HG02943 (cell line): ENCODE data around the gene UGT1A7.

ENCODE experiments used
- ATAC-seq: cut with Tn5 transposase; IDR thresholded peaks from one replicate; pipeline ENCODE4 v1.9.1; 2021; ENCODE audit warnings: mild to moderate bottlenecking, low read depth, moderate library complexity; ENCODE audit not compliant: unreplicated experiment

UGT1A7 gene

GRCh38 chr2:233758141-233758540 lies 76.4 kb downstream of the UGT1A7 start:
- ATAC-seq: no peak

- no peak for ATAC-seq
Measured at GRCh38 chr2:233758849-233759248, 77.1 kb downstream of the UGT1A7 start.

- no peak for ATAC-seq
Measured at GRCh38 chr2:233760043-233760442, 78.3 kb downstream of the UGT1A7 start, which contains the start of gene UGT1A1. TSS of gene UGT1A1 (plus strand) at chr2:233760270. CDS start at chr2:233760288, 18 bp downstream.

GRCh38 chr2:233761040-233761769 lies 79.5 kb downstream of the UGT1A7 start:
- no peak for ATAC-seq

GRCh38 chr2:233764264-233764663 lies 82.6 kb downstream of the UGT1A7 start:
- no peak for ATAC-seq

- no peak for ATAC-seq
Measured at GRCh38 chr2:233764761-233765160, 83.1 kb downstream of the UGT1A7 start.

GRCh38 chr2:233766416-233766815 lies 84.7 kb downstream of the UGT1A7 start:
- ATAC-seq: no peak

GRCh38 chr2:233768076-233768475 lies 86.4 kb downstream of the UGT1A7 start:
- no peak for ATAC-seq

- no peak for ATAC-seq
Measured at GRCh38 chr2:233769260-233769659, 87.6 kb downstream of the UGT1A7 start.

- no peak for ATAC-seq
Measured at GRCh38 chr2:233772153-233772552, 90.5 kb downstream of the UGT1A7 start.

- no peak for ATAC-seq
Measured at GRCh38 chr2:233772583-233772982, 90.9 kb downstream of the UGT1A7 start.

GRCh38 chr2:233773854-233774253 lies 92.2 kb downstream of the UGT1A7 start:
- ATAC-seq: no peak

GRCh38 chr2:233775414-233775813 lies 93.7 kb downstream of the UGT1A7 start:
- no peak for ATAC-seq

- no peak for ATAC-seq
Measured at GRCh38 chr2:233778030-233778429, 96.3 kb downstream of the UGT1A7 start, which contains the start of gene MROH2A. TSS of gene MROH2A (plus strand) at chr2:233778330. CDS start at chr2:233779359, 1,029 bp downstream.

- no peak for ATAC-seq
Measured at GRCh38 chr2:233779722-233780121, 98.0 kb downstream of the UGT1A7 start.

- ATAC-seq: no peak
Measured at GRCh38 chr2:233780771-233781170, 99.1 kb downstream of the UGT1A7 start.

GRCh38 chr2:233789554-233789953 lies 107.9 kb downstream of the UGT1A7 start:
- ATAC-seq: no peak

GRCh38 chr2:233791151-233791882 lies 109.6 kb downstream of the UGT1A7 start:
- ATAC-seq: no peak

GRCh38 chr2:233791883-233792329 lies 110.2 kb downstream of the UGT1A7 start:
- ATAC-seq: no peak

GRCh38 chr2:233792720-233793119 lies 111.0 kb downstream of the UGT1A7 start:
- ATAC-seq: no peak

- no peak for ATAC-seq
Measured at GRCh38 chr2:233793465-233794127, 111.9 kb downstream of the UGT1A7 start.
